ENCODE measurements around the gene GLTP. TPM values are rescaled to one million over a fixed set of nuclear protein-coding genes. Genes with fewer than 3 reads are reported as not detected.

GLTP gene
- total RNA-seq, 1 donor from 2014 or later = 40.1 TPM

Small RNA genes lying within 50 kb of the gene (small RNA-seq; reads per million reads assigned to genes)
- not detected for gene MIR4497 (ENCODE audit: low replicate concordance)
- gene RN7SL441P (ENCODE audit: low replicate concordance) = not detected

Other genes starting within 250 kb of the GLTP start
- gene FAM222A, start 166.7 kb downstream of the GLTP start, total RNA-seq = 3.1 TPM
- 3.5 TPM for gene TRPV4, start 47.1 kb downstream of the GLTP start, total RNA-seq
- 9.7 TPM for gene TCHP, start 19.7 kb upstream of the GLTP start, total RNA-seq
- 57.6 TPM for gene GIT2, start 115.8 kb upstream of the GLTP start, total RNA-seq
- gene ANKRD13A, start 118.9 kb upstream of the GLTP start, total RNA-seq = 46.5 TPM
- gene C12orf76, start 168.0 kb upstream of the GLTP start, total RNA-seq = 20.9 TPM
- 32.0 TPM for gene IFT81, start 243.8 kb upstream of the GLTP start, total RNA-seq